Kidney (tissue), 14 donors: ENCODE data around the gene LRRN2. TPM values are rescaled to one million over a fixed set of nuclear protein-coding genes. Genes with fewer than 3 reads are reported as not detected.

Source experiments
- DNase-seq, 5 donors: peaks; one replicate each; pipeline ENCODE4 v3.0.0-alpha.2; 2013 to 2020
- FAIRE-seq: peaks from 2 replicates; lab custom pipeline; 2012; peaks lifted over from hg19 to GRCh38; lab: Jason Lieb, UNC
- H3K27ac ChIP-seq, 2 donors: one replicate each; pipeline ENCODE4 v1.7.0; 2013; ENCODE audit warnings: low read depth in 2 of 2, low read length in 2 of 2, inconsistent platforms in 1 of 2
- H3K27me3 ChIP-seq: one replicate; pipeline ENCODE4 v1.7.1; 2013; ENCODE audit warnings: low read length, inconsistent platforms; ENCODE audit not compliant: control insufficient read depth, insufficient read depth
- H3K36me3 ChIP-seq, 3 donors: one replicate each; pipeline versions ENCODE4 v1.7.0 to v1.7.1; 2013; ENCODE audit warnings: low read length in 3 of 3, control low read depth in 1 of 3, inconsistent platforms in 1 of 3; ENCODE audit not compliant: insufficient read depth in 3 of 3, control insufficient read depth in 2 of 3
- H3K4me1 ChIP-seq, 3 donors: one replicate each; pipeline versions ENCODE4 v1.7.0 to v1.7.1; 2013; ENCODE audit warnings: low read length in 3 of 3, inconsistent platforms in 1 of 3, low read depth in 1 of 3; ENCODE audit not compliant: control insufficient read depth in 2 of 3, insufficient read depth in 2 of 3
- H3K4me3 ChIP-seq, 3 donors: one replicate each; pipeline versions ENCODE4 v1.7.0 to v1.8.1; 2013; ENCODE audit warnings: low read length in 3 of 3, control low read depth in 1 of 3, inconsistent platforms in 1 of 3
- H3K9ac ChIP-seq, 3 donors: one replicate each; pipeline versions ENCODE4 v1.7.0 to v1.7.1; 2013; ENCODE audit warnings: low read length in 3 of 3, control low read depth in 1 of 3, inconsistent platforms in 1 of 3
- H3K9me3 ChIP-seq, 3 donors: one replicate each; pipeline versions ENCODE4 v1.7.0 to v1.7.1; 2013; ENCODE audit warnings: low read length in 3 of 3, control low read depth in 1 of 3, inconsistent platforms in 1 of 3; ENCODE audit not compliant: control insufficient read depth in 2 of 3, insufficient read depth in 1 of 3
- intact Hi-C: fragments of 100-400 bp; cut with DNase I; formaldehyde crosslinking; loops from one replicate; pipeline ENCODE4 v1.11.1; 2022
- polyA plus RNA-seq: library from polyadenylated mRNA; stranded (reverse); fragments of 350-450 nt; fragmentation: Illumina TruSeq; extraction: RNeasy Lipid Tissue Mini Kit (QIAGEN cat#74804); gene quantifications from one replicate; pipeline ENCODE4 v1.2.3, GENCODE V29; 2014; ENCODE audit warnings: low read depth, low replicate concordance; ENCODE audit not compliant: insufficient read depth
- total RNA-seq: library from RNA; stranded (reverse); fragmentation: NEBNext Ultra II Directional; extraction: Animal tissue kit (Norgen Biotek cat#: 25700); gene quantifications from one replicate; pipeline ENCODE4 v1.2.1, GENCODE V29; 2021
- TF ChIP-seq, protein P1 (sequence below): IDR thresholded peaks from 3 replicates; pipeline ENCODE4 v1.5.1; 2012; ENCODE audit warnings: mild to moderate bottlenecking, moderate library complexity, borderline replicate concordance; ENCODE audit not compliant: insufficient read depth; ENCODE audit errors: extremely low read depth
- donor health status: control.
- donor health status: control.
- donor health status: control.
- donor health status: control.
- donor health status: control.
- donor health status: DM: yes; HTN: yes; CAD: no.
- donor health status: Normal renal cell carcinoma (clear cell type).

Gene LRRN2
- total and polyA plus RNA-seq, 2 donors from 2014 or later: 14.4 to 16.0 TPM

DNA sequence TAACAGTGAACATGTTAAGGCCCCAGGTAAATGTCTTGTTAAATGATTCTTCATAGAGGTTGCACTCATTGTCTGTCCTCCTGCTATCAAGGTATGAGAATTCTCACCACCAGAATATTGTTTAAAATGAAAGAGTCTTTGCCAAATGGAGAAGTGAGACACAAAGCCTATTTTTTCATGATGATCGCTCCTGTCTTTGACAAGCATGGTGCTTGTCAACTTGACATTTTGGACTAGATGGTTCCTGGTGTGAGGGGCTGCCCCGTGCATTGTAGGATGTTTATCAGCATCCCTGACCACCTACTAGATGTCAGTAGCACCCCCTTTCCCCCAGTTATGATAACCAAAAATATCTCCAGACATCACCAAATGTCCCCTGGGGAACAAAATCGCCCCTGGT is 103.8 kb downstream of the LRRN2 start:
- Histone ChIP-seq H3K4me3 (no peak overlapping the region), H3K9ac (no peak overlapping the region), H3K9me3 (no peaks in the 10 kb centered on the region), H3K27ac (no peak overlapping the region), H3K4me1 (no peaks in the 10 kb centered on the region), H3K27me3 (no peaks in the 10 kb centered on the region), H3K36me3 (no peaks in the 10 kb centered on the region)
- no peak for FAIRE-seq
- TF ChIP-seq, protein P1, sequence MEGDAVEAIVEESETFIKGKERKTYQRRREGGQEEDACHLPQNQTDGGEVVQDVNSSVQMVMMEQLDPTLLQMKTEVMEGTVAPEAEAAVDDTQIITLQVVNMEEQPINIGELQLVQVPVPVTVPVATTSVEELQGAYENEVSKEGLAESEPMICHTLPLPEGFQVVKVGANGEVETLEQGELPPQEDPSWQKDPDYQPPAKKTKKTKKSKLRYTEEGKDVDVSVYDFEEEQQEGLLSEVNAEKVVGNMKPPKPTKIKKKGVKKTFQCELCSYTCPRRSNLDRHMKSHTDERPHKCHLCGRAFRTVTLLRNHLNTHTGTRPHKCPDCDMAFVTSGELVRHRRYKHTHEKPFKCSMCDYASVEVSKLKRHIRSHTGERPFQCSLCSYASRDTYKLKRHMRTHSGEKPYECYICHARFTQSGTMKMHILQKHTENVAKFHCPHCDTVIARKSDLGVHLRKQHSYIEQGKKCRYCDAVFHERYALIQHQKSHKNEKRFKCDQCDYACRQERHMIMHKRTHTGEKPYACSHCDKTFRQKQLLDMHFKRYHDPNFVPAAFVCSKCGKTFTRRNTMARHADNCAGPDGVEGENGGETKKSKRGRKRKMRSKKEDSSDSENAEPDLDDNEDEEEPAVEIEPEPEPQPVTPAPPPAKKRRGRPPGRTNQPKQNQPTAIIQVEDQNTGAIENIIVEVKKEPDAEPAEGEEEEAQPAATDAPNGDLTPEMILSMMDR: no peak
- intact Hi-C loops: no loop called here
- no peak for DNase-seq

DNA sequence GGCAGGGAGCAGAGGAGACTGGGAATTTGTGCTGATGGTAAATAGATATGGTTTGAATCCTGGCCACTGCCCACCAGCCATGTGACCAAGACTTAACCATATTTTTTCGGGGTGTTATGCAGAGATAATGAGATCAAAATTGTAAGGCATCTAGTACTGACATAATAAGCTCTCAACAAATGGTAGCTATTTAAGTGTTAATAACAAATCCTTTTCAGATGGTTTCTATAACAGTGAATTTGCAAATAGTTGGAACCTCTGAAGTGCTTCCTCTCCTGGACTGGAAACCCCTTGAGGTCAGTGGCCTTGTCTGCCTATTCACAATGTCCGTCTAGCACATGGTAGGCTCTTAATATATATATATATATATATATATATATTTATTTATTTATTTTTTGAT is 104.7 kb downstream of the LRRN2 start:
- FAIRE-seq: no peak
- TF ChIP-seq, protein P1: no peak

DNA sequence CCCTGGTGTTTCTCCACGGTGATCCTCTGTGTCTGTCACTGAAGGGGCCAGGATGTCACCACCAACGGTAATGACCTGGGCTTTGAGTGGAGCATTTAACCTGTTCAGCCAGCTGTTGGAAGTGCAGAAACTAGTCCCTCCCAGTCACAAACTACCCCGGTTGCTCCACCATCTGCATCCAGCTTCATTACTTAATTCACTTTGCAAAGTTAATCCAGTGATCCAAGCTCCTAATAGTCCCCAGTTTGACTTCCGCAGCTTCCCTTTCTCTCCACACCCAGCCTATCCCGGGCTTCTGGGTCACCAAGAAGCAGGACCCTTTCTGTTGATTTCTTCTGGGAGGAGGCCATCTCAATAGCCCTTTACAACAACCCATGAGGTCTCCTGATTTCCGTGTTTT is 105.9 kb downstream of the LRRN2 start:
- H3K9me3 ChIP-seq: no peaks in the 10 kb centered on the region
- DNase-seq (no peak), FAIRE-seq (no peak)
- intact Hi-C loops: no loop called here
- no peak overlapping the region for H3K4me3 ChIP-seq
- no peaks in the 10 kb centered on the region for H3K27me3 ChIP-seq
- no peaks in the 10 kb centered on the region for H3K36me3 ChIP-seq
- H3K4me1 ChIP-seq: no peaks in the 10 kb centered on the region
- TF ChIP-seq, protein P1: no peak
- no peak overlapping the region for H3K27ac ChIP-seq
- H3K9ac ChIP-seq: no peak overlapping the region

More for the DNA sequence above, 104.7 kb downstream of the LRRN2 start:
- intact Hi-C loops: no loop called here
- no peak for DNase-seq
- no peak overlapping the region for H3K9ac ChIP-seq
- H3K27me3 ChIP-seq: no peaks in the 10 kb centered on the region
- H3K27ac ChIP-seq: no peak overlapping the region
- H3K4me3 ChIP-seq: no peak overlapping the region
- H3K4me1 ChIP-seq: no peaks in the 10 kb centered on the region
- H3K9me3 ChIP-seq: no peaks in the 10 kb centered on the region
- no peaks in the 10 kb centered on the region for H3K36me3 ChIP-seq
